ENCODE results near the gene ACAD10. TPM values are rescaled to one million over a fixed set of nuclear protein-coding genes. Genes with fewer than 3 reads are reported as not detected.

Gene ACAD10
- polyA plus RNA-seq, 1 experiment, result 17.0 TPM

DNA sequence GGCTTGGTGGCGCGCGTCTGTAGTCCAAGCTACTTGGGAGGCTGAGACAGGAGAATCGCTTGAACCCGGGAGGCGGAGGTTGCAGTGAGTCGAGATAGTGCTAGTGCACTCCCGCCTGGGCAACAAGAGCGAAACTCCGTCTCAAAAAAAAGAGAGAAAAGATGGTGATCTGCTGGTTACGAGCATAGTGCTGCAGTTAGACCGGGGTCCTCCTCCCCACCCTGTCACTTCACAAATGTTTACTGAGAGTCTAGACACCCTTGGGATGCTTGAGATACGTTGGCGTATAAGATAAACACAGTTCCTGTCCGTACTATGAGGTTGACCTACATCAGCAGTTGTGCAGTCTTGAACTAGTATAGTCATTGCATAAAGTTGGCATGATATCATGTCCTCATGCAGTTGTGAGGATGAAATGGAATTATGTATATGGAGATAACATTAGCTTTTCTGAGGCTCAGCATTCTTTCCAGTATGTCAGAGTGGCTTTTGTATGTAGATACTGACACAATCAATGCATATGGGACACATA, 787 bp downstream of the ACAD10 start:
- no peak for DNase-seq (ENCODE audit: low read depth, low spot score)
- H3K27me3 ChIP-seq (ENCODE audit: control insufficient read depth, insufficient read depth, low read length), result no peaks in the 10 kb centered on the region
- H3K9me3 ChIP-seq (ENCODE audit: control insufficient read depth, insufficient read depth, low read length), result no peaks in the 10 kb centered on the region; the same call in 1 of the 2 replicates
- TF ChIP-seq, protein P1, sequence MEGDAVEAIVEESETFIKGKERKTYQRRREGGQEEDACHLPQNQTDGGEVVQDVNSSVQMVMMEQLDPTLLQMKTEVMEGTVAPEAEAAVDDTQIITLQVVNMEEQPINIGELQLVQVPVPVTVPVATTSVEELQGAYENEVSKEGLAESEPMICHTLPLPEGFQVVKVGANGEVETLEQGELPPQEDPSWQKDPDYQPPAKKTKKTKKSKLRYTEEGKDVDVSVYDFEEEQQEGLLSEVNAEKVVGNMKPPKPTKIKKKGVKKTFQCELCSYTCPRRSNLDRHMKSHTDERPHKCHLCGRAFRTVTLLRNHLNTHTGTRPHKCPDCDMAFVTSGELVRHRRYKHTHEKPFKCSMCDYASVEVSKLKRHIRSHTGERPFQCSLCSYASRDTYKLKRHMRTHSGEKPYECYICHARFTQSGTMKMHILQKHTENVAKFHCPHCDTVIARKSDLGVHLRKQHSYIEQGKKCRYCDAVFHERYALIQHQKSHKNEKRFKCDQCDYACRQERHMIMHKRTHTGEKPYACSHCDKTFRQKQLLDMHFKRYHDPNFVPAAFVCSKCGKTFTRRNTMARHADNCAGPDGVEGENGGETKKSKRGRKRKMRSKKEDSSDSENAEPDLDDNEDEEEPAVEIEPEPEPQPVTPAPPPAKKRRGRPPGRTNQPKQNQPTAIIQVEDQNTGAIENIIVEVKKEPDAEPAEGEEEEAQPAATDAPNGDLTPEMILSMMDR (IDR thresholded peaks at IDR 0.05; ENCODE audit: low read depth, low read length), result no peak
- H3K27ac ChIP-seq (ENCODE audit: low read depth, low read length), result no peak overlapping the region
- CTCF ChIA-PET, result interaction anchor here (0.6 to 1.7 kb wide), 2 partner anchors 22 to 126 kb away, joined by 4 to 8 read pairs; no protein-coding TSS in a partner anchor
- H3K4me3 ChIP-seq (ENCODE audit: low read depth, low read length), result peak overlapping the region; percentile 76
- POLR2A ChIA-PET, result interaction anchor here (1.2 to 1.4 kb wide), 3 partner anchors 15 to 126 kb away, joined by 3 to 5 read pairs (median 4); partner anchors contain the start of gene ALDH2

DNA sequence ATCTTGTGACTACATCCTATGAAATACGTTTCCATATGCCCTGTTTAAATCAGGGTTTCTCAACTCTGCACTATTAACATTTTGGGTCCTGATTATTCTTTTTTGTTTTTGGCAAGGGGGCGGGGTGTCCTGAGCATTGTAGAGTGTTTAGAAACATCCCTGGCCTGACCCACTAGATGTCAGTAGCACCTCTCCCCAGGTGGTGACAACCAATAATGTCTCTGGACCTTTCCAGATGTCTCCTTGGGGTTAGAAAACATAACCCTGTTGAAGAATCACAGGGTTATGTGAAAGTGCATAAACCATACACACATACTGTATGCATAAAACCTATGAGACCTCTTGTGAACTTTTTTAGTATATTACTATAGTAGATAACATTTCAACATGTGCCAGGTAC, 1.4 kb downstream of the ACAD10 start:
- no peak overlapping the region for H3K27ac ChIP-seq (ENCODE audit: low read depth, low read length)
- H3K4me3 ChIP-seq (ENCODE audit: low read depth, low read length), result no peak overlapping the region
- POLR2A ChIA-PET, result interaction anchor here (0.6 kb wide), 1 partner anchor 124 kb away, joined by 6 read pairs; no protein-coding TSS in a partner anchor
- H3K27me3 ChIP-seq (ENCODE audit: control insufficient read depth, insufficient read depth, low read length), result no peaks in the 10 kb centered on the region
- TF ChIP-seq, protein P1 (IDR thresholded peaks at IDR 0.05; ENCODE audit: low read depth, low read length), result no peak
- CTCF ChIA-PET, result no interaction called here
- no peak for DNase-seq (ENCODE audit: low read depth, low spot score)
- H3K9me3 ChIP-seq (ENCODE audit: control insufficient read depth, insufficient read depth, low read length), result no peaks in the 10 kb centered on the region; the same call in 1 of the 2 replicates

DNA sequence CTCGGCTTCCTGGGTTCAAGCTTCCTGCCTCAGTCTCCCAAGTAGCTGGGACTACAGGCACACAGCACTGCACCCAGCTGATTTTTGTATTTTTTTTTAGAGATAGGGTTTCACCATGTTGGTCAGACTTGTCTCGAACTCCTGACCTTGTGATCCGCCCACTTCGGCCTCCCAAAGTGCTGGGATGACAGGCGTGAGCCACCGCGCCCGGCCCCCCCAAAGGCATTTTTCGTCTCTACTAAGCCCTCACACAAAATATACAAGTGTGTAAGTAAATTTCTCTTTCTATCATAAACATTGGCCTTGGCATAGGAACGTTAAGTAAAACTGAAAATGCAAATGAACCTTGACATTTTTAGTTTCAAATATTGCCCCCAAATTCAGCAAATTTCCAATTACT, 2.1 kb downstream of the ACAD10 start:
- ChIA-PET POLR2A (no interaction called here), CTCF (no interaction called here)
- Histone ChIP-seq H3K4me3 (ENCODE audit: low read depth, low read length) (no peak overlapping the region), H3K27me3 (ENCODE audit: control insufficient read depth, insufficient read depth, low read length) (no peaks in the 10 kb centered on the region), H3K27ac (ENCODE audit: low read depth, low read length) (no peak overlapping the region), H3K9me3 (ENCODE audit: control insufficient read depth, insufficient read depth, low read length) (no peaks in the 10 kb centered on the region; the same call in 1 of the 2 replicates)
- DNase-seq (ENCODE audit: low read depth, low spot score), result no peak
- TF ChIP-seq, protein P1 (IDR thresholded peaks at IDR 0.05; ENCODE audit: low read depth, low read length), result no peak

DNA sequence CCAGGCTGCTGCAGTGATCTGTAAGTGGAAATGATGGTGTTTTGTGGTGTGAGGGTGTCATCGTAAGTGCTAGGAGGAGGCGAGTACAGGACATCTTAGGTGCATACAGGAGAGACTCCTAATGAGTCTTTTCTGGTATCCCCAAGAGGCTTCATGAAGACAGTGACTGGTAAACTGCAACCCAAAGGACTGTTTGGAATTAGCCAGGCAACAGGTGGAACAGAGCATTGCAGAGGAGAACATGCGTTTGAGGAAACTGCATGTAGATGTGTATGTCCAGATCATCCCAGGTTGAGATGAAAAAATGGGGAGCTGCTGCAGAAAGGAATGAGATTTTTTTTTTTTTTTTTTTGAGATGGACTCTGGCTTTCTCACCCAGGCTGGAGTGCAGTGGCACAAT, 5.4 kb downstream of the ACAD10 start:
- ChIA-PET POLR2A (no interaction called here), CTCF (interaction anchor here (0.7 kb wide), 1 partner anchor 161 kb away, joined by 6 read pairs; no protein-coding TSS in a partner anchor)
- Histone ChIP-seq H3K27me3 (ENCODE audit: control insufficient read depth, insufficient read depth, low read length) (no peaks in the 10 kb centered on the region), H3K27ac (ENCODE audit: low read depth, low read length) (no peak overlapping the region), H3K9me3 (ENCODE audit: control insufficient read depth, insufficient read depth, low read length) (no peaks in the 10 kb centered on the region), H3K4me3 (ENCODE audit: low read depth, low read length) (no peak overlapping the region)
- TF ChIP-seq, protein P1 (IDR thresholded peaks at IDR 0.05; ENCODE audit: low read depth, low read length), result no peak
- no peak for DNase-seq (ENCODE audit: low read depth, low spot score)

DNA sequence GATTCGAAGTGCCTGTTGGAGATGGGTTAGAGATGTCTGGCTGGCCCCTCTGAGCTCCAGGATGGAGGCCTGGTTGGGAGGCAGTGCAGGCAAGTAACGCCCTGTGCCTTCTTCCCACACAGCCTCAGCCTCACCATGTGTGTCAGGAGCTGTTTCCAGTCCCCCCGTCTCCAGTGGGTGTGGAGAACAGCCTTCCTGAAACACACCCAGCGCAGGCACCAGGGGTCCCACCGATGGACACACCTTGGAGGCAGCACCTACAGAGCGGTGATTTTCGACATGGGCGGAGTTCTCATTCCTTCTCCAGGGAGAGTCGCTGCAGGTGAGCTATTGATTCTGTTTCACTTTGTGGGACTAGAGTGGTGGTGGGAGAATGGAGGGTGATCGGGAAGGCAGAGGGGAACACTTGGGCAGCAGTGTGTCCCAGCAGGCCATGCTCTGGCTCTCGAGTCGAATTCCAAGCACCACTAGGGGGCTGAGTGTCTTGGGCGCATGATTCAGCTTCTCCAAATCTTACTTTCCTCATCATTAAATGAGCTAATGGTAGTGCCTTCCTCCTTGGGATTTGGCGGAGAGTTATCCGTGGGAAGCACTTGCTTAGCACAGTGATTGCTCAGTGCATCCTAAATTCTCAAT, 6.8 kb downstream of the ACAD10 start:
- no peak overlapping the region for H3K4me3 ChIP-seq (ENCODE audit: low read depth, low read length)
- H3K27me3 ChIP-seq (ENCODE audit: control insufficient read depth, insufficient read depth, low read length), result no peaks in the 10 kb centered on the region
- ChIA-PET POLR2A (no interaction called here), CTCF (interaction anchor here (0.8 to 1.3 kb wide), 3 partner anchors 10 to 296 kb away, joined by 3 to 5 read pairs (median 5); no protein-coding TSS in a partner anchor)
- TF ChIP-seq, protein P1 (IDR thresholded peaks at IDR 0.05; ENCODE audit: low read depth, low read length), result peak; percentile 30; the same call in 1 of the 2 replicates
- DNase-seq (ENCODE audit: low read depth, low spot score), result no peak
- no peaks in the 10 kb centered on the region for H3K9me3 ChIP-seq (ENCODE audit: control insufficient read depth, insufficient read depth, low read length)
- no peak overlapping the region for H3K27ac ChIP-seq (ENCODE audit: low read depth, low read length)

All from AG04450 (cell line).